ENCODE data around the gene DAP. TPM values are rescaled to one million over a fixed set of nuclear protein-coding genes. Genes with fewer than 3 reads are reported as not detected.

The DAP gene
- total RNA-seq, 4 donors from 2014 or later, result 33.6 to 71.4 (median 47.9) TPM

DNA sequence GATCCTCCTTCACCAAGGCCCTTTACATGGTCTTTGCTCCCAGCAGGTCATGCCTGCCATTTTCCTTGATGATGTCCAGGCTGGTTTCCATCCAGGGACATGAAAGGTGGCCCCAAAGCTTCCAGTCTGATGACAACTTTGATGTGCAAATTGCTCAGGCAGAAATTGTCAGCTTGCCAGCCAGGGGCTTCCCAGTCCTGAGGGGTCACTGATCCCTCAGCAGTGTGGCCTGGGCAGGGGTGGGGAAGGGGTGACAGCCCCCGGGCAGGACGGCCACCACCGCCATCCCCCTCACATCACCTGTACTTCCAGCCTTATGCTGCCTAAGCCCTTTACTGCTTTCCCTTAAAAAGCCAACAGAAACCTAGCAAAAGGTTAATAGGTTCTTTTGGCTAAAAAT is 100.9 kb downstream of the DAP start:
- in situ Hi-C loops (cut with MboI; ENCODE audit: low pct_ligation_motif_present in 1 of 4, low pct_unique_long_range_greater_than_20kb in 1 of 4, low sequenced_read_pairs in 3 of 4), result no loop called here
- no peak for TF ChIP-seq EP300 (IDR thresholded peaks at IDR 0.05; ENCODE audit: low read depth)
- TF ChIP-seq POLR2A (IDR thresholded peaks at IDR 0.05), result no peak
- no peak for TF ChIP-seq CTCF (IDR thresholded peaks at IDR 0.05)
- no peak for TF ChIP-seq POLR2AphosphoS5 (IDR thresholded peaks at IDR 0.05)

DNA sequence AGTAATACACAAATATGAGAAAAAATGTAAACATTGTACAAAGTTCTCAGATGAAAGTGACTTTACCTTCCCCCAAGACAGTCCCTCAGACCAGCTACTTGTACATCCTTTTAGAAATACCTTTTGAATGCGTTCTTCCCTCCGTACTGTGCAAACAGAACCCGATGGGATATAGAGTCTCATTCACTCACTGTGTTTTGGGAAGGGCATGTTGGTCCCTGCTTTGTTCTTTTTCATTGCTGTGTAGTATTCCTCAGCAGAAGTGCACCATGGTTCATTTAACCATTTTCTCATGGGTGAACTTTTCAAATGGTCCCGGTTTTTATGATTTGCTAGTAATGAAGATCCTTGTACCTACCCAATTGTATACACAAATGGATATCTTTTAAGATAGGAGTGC is 102.8 kb downstream of the DAP start:
- no peaks in the 10 kb centered on the region for H3K27me3 ChIP-seq
- no peak for DNase-seq
- in situ Hi-C loops (cut with MboI; ENCODE audit: low pct_ligation_motif_present in 1 of 4, low pct_unique_long_range_greater_than_20kb in 1 of 4, low sequenced_read_pairs in 3 of 4), result no loop called here
- H3K9me3 ChIP-seq, result no peaks in the 10 kb centered on the region
- intact Hi-C loops (cut with DNase I; ENCODE audit: low total_unique reads), result no loop called here
- H3K4me1 ChIP-seq, result no peaks in the 10 kb centered on the region
- H3K4me3 ChIP-seq, result no peak overlapping the region
- no peak overlapping the region for H3K27ac ChIP-seq
- 77 to 79% methylated on average over 4 of the region's 4 CpGs for WGBS, 2 donors (ENCODE audit: low coverage in 1 of 2)
- H3K36me3 ChIP-seq, result no peaks in the 10 kb centered on the region
- TF ChIP-seq EP300 (IDR thresholded peaks at IDR 0.05; ENCODE audit: low read depth) (no peak), POLR2A (IDR thresholded peaks at IDR 0.05) (no peak), POLR2AphosphoS5 (IDR thresholded peaks at IDR 0.05) (no peak), CTCF (IDR thresholded peaks at IDR 0.05) (no peak)

More for the DNA sequence above, 100.9 kb downstream of the DAP start:
- Histone ChIP-seq H3K27me3 (no peaks in the 10 kb centered on the region), H3K9me3 (no peaks in the 10 kb centered on the region), H3K4me1 (no peaks in the 10 kb centered on the region), H3K4me3 (no peak overlapping the region), H3K27ac (no peak overlapping the region), H3K36me3 (no peaks in the 10 kb centered on the region)
- WGBS, 2 donors (ENCODE audit: low coverage in 1 of 2), result 97% methylated on average over 3 of the region's 3 CpGs; no CpG with 5 or more reads in 1 of the 2 donors
- no peak for DNase-seq
- intact Hi-C loops (cut with DNase I; ENCODE audit: low total_unique reads), result no loop called here

GRCh38 chr5:10655972-10656830 is 104.8 kb downstream of the DAP start:
- in situ Hi-C loops (cut with MboI; ENCODE audit: low pct_ligation_motif_present in 1 of 4, low pct_unique_long_range_greater_than_20kb in 1 of 4, low sequenced_read_pairs in 3 of 4) (no loop called here), intact Hi-C loops (cut with DNase I; ENCODE audit: low total_unique reads) (no loop called here)
- no peak overlapping the region for H3K4me3 ChIP-seq
- H3K4me1 ChIP-seq, result no peaks in the 10 kb centered on the region
- WGBS, 2 donors (ENCODE audit: low coverage in 1 of 2), result 82 to 83% methylated on average over 8 to 14 of the region's 18 CpGs
- no peaks in the 10 kb centered on the region for H3K36me3 ChIP-seq
- no peaks in the 10 kb centered on the region for H3K27me3 ChIP-seq
- TF ChIP-seq POLR2A (IDR thresholded peaks at IDR 0.05), result no peak
- TF ChIP-seq CTCF (IDR thresholded peaks at IDR 0.05), result no peak
- no peak for TF ChIP-seq POLR2AphosphoS5 (IDR thresholded peaks at IDR 0.05)
- no peak for TF ChIP-seq EP300 (IDR thresholded peaks at IDR 0.05; ENCODE audit: low read depth)
- H3K27ac ChIP-seq, result no peak overlapping the region
- DNase-seq, result no peak
- H3K9me3 ChIP-seq, result no peaks in the 10 kb centered on the region

DNA sequence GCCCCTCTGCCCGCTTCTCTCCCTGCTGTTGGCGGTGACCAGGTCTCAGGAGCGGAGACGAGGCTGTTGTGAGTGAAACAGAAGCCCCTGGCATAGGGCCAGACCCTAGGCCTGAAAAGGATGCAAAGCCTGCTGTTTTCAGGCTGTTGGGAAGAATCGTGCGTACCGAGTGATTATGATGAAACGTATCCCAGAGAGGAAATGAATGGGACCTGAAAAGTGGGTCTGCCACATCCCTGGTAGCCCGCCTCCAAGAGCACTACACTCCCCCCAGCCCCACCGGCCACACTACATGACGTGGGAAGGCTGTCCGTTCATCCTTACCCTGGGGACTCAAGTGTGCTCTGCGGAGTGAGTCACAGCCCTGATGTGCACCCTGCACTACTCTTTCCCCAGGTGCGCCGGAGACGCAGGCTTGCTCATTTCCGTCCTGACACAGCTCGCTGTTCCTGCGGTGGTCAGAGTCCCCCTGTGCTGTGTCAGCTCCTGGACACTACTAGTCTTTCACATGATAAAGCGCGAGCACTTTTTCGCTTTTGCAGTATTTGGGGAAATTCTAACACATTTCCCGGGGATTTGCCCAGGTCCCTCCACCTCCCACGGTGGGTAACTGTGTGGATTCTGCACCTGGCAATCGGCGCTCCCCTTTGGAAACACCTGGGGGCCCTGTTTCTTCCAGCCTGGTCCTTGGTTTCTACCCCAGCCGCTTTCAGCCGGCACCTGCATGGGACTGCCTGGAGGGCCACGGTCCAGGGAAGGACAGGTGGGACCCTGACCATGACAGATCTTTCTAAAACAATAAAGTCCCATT is 105.7 kb downstream of the DAP start:
- 62 to 77% methylated on average over 2 to 28 of the region's 29 CpGs for WGBS, 2 donors (ENCODE audit: low coverage in 1 of 2)
- in situ Hi-C loops (cut with MboI; ENCODE audit: low pct_ligation_motif_present in 1 of 4, low pct_unique_long_range_greater_than_20kb in 1 of 4, low sequenced_read_pairs in 3 of 4), result no loop called here
- H3K4me1 ChIP-seq, result no peaks in the 10 kb centered on the region
- peaks cover 3% of the 10 kb centered on the region for H3K27me3 ChIP-seq
- H3K4me3 ChIP-seq, result no peak overlapping the region
- H3K36me3 ChIP-seq, result no peaks in the 10 kb centered on the region
- intact Hi-C loops (cut with DNase I; ENCODE audit: low total_unique reads), result no loop called here
- H3K27ac ChIP-seq, result no peak overlapping the region
- TF ChIP-seq POLR2AphosphoS5 (IDR thresholded peaks at IDR 0.05), result no peak
- TF ChIP-seq POLR2A (IDR thresholded peaks at IDR 0.05), result no peak
- TF ChIP-seq CTCF (IDR thresholded peaks at IDR 0.05), result no peak
- TF ChIP-seq EP300 (IDR thresholded peaks at IDR 0.05; ENCODE audit: low read depth), result no peak
- no peak for DNase-seq
- H3K9me3 ChIP-seq, result no peaks in the 10 kb centered on the region

All from transverse colon (tissue), 4 donors.